NCI-H2227 treated with DMSO at 0.1 percent for 48 hours (cell line): ENCODE measurements around the gene KCNK5.

Experiments
- DNase-seq: peaks from one replicate; lab custom pipeline; 2025; lab: John Stamatoyannopoulos, UW

KCNK5 gene

DNA sequence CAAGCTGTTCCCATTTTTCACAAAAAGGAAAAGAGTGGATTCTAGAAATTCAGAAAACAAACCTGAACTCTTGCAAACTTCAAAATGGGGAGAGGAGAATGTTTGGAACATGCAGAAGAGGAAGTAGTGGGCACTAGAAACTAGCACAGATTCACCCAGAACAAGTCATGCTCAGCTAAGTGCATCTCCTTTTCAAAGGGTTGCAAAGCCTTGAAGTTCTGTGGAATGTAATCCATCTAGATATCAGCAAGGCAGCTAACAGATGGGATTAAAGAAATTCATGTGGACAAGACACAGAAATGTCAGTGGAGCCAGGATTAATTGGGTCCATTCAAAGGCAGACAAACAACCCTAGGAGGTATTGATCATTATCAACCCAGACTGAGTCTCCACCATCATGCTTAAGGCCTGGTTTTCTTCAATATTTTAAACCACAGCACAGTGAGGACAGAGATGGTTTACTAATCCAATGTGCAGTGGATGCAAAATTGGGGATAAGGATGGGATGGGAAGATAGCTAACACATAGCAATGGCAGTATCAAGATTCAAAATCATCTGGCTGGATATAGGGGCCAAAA lies 31.3 kb downstream of the KCNK5 start:
- DNase-seq, result no peak

DNA sequence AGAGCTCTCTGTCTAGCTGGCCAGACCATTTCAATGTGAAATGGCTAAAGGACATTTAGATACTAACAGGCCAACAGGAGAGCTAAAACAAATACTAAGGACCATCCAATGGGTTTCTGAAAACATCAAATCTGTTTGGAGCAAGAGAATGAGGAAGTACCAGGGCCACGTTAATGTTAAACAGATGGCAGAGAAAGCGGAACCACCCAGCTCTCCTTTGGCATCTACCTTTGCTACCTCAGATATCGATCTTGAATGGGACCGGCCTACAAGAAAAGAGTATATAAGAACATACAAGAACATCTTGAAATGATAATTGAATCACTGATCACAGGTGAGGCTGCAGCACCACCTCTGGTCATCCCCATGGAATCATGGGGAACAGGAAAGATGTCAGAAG lies 31.8 kb downstream of the KCNK5 start:
- no peak for DNase-seq

DNA sequence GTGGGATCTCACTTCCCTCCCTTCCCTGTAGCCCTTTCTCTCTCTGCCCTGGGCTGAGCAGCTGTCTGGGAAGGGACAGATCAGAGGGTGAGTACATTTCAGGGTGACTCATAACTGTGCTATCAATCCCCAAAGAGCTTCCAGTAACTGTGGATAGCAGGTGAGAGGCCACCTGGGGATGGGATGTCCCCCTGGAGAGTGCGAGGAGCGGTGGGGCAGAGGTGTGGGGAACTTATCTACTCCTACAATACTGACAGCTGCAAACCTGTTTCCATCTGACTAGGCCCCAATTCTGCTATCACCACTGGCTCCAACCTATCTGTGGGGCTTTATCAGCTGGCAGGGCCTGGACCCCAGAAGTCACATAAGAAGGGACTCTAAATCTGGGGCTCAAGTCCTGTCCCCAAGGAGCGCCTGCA lies 32.6 kb downstream of the KCNK5 start:
- no peak for DNase-seq

DNA sequence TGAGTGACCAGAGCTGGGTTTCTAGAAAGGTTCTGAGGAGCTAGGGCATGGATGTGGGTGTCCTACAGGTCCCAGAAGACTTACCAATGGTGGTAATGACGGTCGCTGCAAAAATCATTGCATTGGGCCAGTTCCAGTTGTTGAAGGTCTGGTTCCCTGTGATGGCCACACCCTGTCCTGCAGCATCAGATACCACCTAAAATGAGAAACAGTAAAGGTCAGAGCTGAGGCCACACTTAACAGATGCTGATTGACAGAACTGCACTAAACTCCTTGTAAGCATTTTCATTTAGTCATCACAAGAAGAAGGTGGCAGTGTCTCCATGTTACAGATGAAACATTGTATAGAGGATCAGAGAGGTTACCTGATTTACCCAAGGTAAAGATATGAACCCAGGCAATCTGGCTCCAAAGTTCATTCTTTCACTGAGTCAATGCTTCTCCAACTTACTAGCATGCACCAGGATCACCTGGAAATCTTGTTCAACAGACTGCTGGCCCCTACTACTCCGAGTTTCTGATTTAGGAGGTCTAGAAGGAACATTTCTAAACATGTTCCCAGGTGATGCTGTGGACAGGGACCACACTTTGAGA lies 33.4 kb downstream of the KCNK5 start:
- DNase-seq, result no peak

DNA sequence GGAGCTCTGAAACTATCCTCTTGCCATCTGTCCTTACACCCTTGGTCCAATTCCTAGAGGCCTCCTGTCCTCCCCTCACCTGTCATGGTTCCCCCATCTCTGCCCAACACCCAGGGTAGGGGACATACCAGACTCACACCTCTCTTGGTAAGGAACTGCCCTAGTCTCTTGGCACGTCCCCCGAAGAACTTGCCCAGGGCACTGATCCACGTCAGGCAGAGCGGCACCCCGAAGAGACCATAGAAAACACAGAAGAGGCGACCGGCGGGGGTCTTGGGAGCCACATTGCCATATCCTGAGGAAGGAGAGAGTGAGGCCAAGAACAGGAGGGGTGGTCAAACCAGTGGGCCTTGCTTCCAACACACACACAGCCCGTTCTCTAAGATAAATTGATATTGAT lies 34.8 kb downstream of the KCNK5 start:
- DNase-seq, result no peak

DNA sequence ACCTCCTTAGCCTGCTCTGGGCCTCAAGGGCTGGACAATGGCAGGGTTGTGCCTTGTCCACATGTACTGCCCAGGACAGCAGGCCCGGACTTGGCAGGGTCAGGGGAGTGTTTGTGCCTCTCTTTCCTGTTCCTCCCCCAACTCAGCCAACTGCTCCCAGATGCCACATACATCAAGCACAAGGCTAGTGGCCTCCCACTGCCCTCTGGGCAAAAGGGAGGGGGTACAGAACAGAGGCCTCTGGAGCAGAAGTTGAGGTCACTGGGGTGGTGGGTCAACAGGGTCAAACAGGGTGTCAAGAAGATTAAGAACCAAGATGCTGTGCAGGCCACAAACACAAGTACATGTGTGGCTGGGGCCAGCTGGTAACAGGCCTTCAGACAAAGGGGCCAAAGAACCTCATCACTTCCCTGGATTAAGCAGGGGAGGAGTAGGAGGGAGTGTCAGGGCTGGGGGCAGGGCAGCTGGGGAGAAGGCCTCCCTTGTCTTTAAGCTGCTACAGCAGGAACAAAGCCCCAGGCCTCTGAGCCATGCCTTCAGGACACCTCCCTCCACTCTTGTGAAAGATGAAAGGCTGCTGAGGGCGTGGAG lies 36.0 kb downstream of the KCNK5 start:
- no peak for DNase-seq

DNA sequence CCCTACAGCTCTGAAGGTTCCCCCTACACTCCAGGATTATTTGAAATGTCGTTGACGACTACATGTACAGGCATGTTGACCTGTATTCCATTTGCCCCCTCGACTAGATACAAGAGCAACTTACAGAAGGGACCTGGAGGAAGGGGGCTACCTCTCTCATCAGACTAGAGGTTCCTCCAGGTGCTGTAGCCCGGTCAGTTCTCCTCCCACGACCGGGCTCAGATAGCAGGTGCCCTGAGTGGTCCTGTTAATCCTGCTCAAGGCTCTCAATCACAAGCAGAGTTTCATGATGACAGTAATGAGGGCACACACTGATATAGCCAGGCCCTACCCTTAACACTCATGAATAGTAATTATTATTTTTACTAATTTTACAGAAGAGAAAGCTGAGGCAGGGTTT lies 36.5 kb downstream of the KCNK5 start:
- no peak for DNase-seq

DNA sequence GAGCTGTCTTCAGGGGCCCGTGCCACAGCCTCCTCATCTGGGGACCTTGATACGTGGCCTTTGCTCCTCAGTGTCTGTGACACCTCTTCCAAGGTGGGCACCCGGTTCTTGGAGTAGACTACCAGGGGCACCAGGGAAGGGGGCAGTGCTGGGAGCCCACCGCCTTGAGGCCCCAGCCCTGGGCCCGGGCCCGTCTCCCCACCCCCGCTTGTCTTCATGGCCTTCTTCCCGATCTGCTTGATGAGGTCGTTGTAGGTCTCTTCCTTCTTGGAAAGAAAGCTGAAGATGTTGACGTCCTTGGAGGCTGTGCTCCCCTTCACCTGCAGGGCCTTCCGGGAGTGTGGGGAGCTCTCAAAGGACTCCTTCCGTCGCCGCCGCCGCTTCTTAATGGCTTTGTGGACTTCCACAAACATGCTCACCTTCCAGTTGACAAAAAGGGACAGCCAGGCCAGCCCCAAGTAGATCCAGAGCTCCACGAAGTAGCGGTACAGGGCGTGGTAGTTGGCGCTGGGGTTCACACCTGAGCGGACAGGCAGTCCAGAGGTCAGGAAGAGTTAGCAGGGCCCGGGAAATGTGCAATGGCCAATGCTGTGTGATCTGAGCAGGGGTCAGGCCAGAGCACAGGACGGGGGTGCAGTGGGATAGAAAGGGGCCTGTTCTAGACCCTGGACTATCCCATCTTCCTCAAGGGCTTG lies 37.9 kb downstream of the KCNK5 start:
- no peak for DNase-seq

DNA sequence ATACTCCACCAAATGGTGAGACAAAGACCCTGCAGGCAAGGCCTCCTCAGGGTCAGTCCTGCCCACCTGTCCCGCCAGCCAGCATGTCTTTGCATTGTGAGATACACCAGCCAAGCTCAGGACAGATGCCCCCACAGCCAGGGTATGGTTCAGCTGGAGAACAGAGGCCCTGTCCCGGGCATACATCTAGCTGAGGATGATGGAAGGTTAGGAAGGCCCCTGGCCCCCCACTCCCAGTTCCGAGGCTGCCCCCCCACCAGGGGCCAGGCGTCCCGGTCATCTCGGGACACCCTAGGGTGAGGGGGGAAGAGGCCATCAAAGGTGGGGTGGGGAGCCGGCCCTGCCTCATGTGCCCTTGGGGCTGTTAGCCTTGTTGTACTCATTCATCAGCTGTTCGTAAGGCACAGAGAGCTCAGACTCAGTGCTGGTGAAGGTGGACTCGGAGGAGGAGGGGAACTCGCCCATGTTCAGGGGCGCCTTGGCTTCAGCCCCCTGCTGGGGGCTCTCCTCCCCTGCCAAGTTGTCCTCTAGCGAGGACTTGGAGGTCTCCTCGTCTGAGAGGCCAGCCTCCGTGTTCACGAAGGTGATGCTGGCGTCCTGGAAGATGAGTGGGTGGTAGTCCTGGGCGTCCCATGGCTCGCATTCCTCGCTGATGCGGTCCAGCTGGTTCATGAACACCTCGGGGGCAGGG lies 38.6 kb downstream of the KCNK5 start:
- DNase-seq, result no peak

DNA sequence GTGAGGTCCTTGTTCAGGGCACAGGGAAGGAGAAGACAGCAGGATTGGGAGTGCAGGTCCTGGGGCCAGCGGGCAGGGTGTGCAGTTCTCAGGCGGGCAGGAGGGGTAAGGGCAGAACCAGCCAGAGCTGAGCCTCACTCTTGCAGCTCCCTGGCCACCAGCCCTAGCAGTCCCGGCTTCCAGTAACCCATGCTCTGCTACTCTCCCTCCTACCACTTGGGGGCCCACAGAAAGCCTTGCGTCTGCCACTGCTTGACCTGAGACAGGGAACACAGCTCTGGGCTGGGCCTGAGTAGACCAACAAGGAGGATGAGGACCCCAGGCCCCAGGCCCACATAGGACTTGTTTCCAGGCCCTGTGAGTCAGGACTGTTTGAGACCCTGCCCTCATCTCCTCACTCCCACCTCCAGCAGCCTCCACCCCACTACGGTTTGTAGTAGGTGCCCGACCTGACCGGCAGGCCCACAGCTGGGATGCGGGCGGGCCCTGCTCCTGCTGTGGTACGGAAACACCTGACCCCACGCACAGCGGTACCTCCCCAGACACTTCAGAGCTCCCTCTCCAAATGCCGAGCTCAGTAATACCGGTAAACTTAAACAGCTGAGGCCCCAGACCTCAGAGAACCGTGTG lies 39.2 kb downstream of the KCNK5 start:
- no peak for DNase-seq

DNA sequence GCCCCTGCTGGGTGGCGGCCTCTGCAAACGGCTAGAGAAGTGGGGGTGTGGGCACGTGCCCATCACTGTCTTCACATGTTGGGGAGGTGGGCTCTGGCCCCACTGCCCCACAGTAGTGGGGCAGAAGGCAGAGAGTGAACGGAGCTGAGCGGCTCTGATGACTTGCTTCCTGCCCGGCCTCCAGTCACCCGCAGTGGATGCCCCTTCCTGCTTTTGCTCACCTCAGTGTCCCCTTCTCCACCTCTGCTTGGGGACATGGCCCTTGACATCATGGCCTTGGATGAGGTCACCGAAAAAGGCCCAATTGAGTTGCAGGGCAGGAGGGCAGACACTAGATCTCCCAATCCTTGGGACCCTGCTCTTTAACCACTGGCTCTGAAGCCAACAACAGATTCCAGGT lies 40.1 kb downstream of the KCNK5 start:
- DNase-seq, result no peak

DNA sequence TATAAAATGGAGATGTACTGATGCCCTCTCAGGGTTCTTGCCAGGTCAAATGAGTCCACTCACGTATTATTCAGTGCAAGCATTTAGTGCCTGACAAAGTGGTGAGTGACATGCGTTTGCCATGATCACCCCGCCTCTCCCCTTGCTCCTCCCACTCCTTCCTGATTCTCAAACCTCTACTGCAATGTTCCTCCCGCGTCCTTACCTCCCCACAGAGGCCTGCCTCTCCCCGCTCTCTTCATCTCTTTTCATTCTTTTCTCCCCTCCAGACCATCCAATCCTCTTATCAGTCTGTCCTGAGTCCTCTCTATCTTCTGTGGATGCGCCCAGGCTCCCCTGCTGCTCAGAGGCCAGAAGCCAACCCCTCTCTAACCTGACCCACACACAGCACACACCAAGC lies 40.7 kb downstream of the KCNK5 start:
- DNase-seq, result no peak

DNA sequence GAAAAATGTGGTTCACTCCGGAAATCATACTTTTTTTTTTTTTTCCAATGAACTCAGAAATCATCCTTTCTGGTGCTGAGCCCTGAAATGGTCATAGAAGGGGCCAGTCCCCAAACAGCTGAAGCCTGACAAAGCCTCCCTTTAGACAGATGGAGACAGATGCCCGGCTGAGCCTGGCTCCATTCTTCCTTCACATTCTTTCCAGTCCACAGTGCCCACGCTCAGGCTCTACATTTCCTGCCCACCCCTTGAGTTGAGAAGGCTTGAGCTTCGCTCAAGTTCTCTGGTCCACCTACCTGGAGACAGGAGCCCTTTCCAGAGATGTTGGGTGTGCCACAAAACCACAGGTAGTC lies 41.2 kb downstream of the KCNK5 start:
- no peak for DNase-seq

DNA sequence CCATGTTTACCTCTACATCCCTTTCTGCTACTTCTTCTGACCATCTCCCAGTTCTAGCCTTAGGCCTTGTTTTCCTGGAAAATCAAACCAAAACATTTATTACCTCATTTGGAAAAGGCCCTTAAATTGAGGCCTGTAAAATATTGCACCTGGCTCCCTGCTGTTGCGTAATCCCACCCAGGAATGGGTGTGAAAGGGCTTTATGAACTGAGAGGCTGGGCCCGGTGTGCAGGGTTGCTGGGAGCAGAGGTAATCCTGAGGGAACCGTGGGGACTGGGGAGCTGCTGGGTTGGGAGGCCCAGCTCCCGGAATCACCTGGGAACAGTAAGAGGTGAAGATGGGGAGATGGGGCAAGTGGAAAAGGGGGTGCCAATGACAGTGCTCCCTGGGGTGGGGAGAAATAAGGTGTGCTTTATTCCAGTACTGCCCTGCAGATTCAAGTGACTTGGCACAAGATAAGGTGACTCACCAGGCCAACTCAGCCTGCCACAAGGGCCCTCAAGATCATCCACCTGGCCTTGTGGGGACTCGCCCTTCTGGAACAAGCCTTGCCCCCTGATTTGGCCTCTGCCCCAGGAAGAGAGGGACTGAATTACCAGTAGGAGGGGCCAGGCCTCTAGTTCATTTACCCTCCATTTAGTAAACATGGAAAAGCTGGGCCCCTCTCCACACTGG lies 44.2 kb downstream of the KCNK5 start:
- DNase-seq, result no peak

DNA sequence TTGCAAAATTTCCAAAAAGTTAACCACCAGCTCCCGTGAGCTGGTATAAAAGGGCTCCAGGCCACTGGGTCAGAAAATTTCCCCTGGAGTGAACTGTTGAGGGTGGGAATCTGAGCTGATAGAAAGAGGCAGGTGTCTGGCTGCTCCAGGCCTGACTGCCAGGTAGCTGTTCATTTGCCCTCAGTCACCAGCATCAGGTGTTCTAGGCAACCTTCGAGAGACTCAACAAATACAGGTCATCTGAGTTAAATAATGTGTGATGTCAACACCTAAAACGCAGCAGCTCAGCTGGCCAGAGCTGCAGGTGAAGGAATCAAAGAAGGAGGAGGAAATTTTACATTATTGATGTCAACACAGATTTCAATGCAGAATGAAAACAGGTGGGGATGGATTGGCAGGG lies 46.7 kb downstream of the KCNK5 start:
- no peak for DNase-seq

DNA sequence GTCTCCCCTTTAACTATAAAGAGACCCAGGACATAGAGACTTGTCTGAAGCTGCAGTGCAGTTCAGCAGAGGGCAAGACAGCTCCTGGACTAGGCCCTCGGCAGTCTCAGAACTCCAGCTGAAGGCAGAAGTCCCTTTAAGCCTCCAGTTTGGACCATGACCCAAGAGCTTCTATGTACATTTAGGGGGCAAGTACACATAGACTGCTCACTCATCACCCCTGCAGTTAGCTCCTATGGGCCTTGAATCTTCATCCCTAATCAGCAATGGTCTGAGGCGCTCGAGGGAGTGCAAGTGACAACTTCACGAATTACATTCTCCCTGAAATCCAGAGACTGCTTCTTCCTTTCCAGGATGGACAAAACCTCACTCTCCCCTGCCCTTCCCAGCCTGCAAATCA lies 47.4 kb downstream of the KCNK5 start:
- no peak for DNase-seq

DNA sequence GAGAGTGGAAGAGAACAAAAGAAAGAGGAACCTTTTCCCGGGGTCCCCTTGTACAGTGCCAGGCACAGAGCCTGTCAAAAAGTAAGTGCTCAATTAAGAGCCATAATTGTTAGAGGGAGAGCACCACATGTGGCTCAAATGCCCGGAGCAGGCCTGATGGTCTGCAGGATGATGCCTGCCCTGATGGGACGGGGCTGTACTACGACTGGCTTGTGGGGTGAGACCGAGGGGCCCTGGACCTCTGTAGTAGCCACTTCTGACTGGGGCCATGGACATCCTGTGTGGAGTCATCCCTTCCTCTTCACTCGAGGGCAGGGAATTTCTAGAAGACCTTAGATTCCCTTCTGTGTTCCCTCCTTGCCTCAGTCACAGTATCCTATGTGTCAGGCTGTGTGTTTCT lies 47.9 kb downstream of the KCNK5 start:
- no peak for DNase-seq

DNA sequence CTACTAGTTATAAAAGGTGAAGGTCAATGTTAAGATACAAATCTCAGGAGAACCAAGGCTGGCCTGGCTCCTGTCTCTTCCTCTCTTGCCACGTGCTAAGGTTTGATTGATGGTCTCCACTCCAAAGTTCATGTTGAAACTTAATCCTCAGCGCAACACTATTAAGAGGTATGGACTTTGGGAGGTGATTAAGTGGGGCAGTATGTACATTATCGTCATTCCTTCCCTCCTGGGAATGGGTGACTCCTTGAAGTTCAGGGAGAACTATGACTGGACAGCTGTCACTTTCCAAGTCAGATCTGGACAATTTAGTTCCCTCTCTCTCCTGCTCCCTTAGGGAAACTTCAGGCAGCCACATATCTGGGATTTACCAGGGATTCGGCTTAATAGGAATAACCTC lies 50.5 kb downstream of the KCNK5 start:
- DNase-seq, result no peak

DNA sequence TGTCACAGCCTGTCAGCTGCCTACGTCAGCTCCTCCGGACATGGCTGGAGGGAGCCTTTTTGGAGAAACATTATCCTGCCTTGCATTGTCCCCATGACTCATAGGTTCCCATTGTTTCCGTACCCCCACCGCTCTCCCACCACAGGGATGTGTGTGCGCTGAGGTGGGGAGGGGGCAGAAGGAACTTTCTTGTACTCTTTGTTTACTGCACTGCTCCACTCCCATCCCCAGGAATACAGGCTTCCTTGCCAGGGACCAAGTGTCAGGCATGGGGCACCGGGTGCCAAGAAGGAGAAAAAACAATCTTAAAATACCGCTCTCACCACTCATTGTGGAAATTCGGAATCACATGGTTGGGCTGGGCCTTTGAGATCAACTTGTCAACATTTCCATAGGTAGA lies 51.0 kb downstream of the KCNK5 start:
- no peak for DNase-seq

DNA sequence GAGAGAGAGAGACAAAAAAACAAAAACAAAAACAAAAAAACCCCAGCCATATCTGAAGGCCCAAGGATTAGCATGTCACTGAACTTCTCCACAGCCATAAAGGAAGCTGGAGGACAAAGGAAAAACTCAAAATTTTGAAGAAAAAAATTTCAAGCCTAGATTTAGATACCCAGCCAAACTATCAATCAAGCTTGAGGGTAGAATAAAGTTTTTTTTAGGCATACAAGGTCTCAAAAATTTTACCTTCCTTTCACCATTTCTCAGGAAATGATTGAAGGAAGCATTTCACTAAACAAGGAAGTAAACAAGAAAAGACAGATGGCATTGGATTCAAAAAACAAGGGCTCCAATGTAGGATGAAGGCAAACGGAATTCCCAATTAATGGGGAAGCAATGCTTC lies 52.1 kb downstream of the KCNK5 start:
- no peak for DNase-seq

DNA sequence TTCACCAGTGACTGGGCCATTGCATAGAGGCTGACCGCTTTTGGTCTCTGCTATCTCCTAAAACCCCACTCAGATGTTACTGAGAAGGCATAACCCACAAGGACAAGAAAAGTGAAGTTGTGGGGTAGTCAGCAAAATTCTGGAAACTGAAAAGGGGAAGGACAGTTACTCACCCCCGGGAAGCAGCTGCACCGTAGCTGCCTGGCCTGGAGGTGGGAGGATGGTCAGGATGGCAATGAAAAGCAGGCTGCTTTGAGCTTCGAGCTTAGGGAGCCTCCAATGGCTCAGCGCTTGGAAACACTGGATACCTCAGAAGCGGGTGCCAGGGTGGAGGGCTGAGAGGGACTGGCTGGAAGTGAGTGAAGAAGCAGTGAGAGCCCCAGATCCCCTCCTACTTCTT lies 56.0 kb downstream of the KCNK5 start:
- no peak for DNase-seq

DNA sequence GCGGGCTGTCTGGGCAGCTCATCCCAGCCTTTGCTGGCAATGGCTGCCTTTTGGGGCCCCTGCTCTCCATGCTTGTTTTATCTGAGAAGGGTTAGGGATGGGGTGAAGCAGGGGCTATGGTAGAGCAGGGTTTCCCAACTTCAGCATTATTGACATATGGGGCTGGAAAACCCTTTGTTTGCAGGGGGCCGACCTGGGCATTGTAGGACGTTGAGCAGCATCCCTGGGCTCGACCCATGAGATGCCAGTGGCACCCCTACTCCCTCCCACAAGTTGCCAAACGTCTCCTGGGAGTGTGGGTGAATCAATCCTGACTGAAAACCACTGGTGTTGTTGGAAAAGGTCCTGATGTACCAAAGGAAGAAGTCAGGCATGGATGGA lies 56.9 kb downstream of the KCNK5 start:
- DNase-seq, result no peak
